HEK293 (cell line): Measurements from ENCODE around the gene CHMP1B.

Source experiments
- CTCF ChIA-PET: fragments of 350-600 bp; formaldehyde crosslinking; extraction: SDS; loops from one replicate; lab custom pipeline; 2021; ENCODE audit warnings: antibody characterized with exemption; lab: Yijun Ruan, JAX
- POLR2A ChIA-PET: fragments of 300-600 bp; formaldehyde crosslinking; extraction: SDS; loops from one replicate; lab custom pipeline; 2020; ENCODE audit warnings: antibody characterized with exemption, inconsistent platforms; lab: Yijun Ruan, JAX
- H3K27ac ChIP-seq: fragments of 200-500 bp; sonication (Bioruptor generic); 2 replicates; pipeline ENCODE4 v1.5.1; 2014; ENCODE audit warnings: low read depth, low read length, control low read depth, inconsistent platforms; ENCODE audit errors: extremely low read depth
- H3K36me3 ChIP-seq, 2 experiments: fragments of 200-500 bp in 1 of 2; sonication (Bioruptor generic) in 1 of 2; 1 replicate in 1 of 2; 2 replicates in 1 of 2; pipeline ENCODE4 v1.5.1; 2014 to 2017; ENCODE audit warnings: inconsistent platforms in 2 of 2, low read length in 2 of 2; ENCODE audit not compliant: control insufficient read depth in 2 of 2, insufficient read depth in 1 of 2
- H3K4me1 ChIP-seq: fragments of 200-500 bp; sonication (Bioruptor generic); 2 replicates; pipeline ENCODE4 v1.5.1; 2014; ENCODE audit warnings: mild to moderate bottlenecking, low read length, inconsistent platforms; ENCODE audit not compliant: control insufficient read depth, insufficient read depth
- H3K4me3 ChIP-seq: 2 replicates; pipeline ENCODE4 v1.5.1; 2011; ENCODE audit warnings: low read depth, mild to moderate bottlenecking, control low read depth, low read length, moderate library complexity
- H3K9me3 ChIP-seq: fragments of 200-500 bp; sonication (Bioruptor generic); 2 replicates; pipeline ENCODE4 v1.5.1; 2014; ENCODE audit warnings: low read depth, low read length, inconsistent platforms; ENCODE audit not compliant: control insufficient read depth, insufficient read depth
- GLIS1 ChIP-seq: fragments of 450-650 bp; formaldehyde crosslinking; IDR thresholded peaks from 2 replicates; pipeline ENCODE4 v1.5.1; 2016; ENCODE audit warnings: missing biosample characterization, missing genetic modification characterization
- MYNN ChIP-seq: fragments of 450-650 bp; formaldehyde crosslinking; IDR thresholded peaks from 2 replicates; pipeline ENCODE4 v1.5.1; 2016; ENCODE audit warnings: missing biosample characterization, missing genetic modification characterization, borderline replicate concordance
- ZBTB10 ChIP-seq: fragments of 450-650 bp; formaldehyde crosslinking; IDR thresholded peaks from 2 replicates; pipeline ENCODE4 v1.5.1; 2016; ENCODE audit warnings: missing biosample characterization, missing genetic modification characterization
- ZNF112 ChIP-seq: fragments of 450-650 bp; formaldehyde crosslinking; IDR thresholded peaks from 2 replicates; pipeline ENCODE4 v1.5.0; 2017; ENCODE audit warnings: missing biosample characterization, missing genetic modification characterization
- ZNF18 ChIP-seq: fragments of 450-650 bp; formaldehyde crosslinking; IDR thresholded peaks from 2 replicates; pipeline ENCODE4 v1.5.1; 2016; ENCODE audit warnings: missing biosample characterization, missing genetic modification characterization
- ZNF19 ChIP-seq: fragments of 450-650 bp; formaldehyde crosslinking; IDR thresholded peaks from 2 replicates; pipeline ENCODE4; 2016; ENCODE audit warnings: missing biosample characterization, missing genetic modification characterization, low read depth
- ZNF48 ChIP-seq: fragments of 450-650 bp; formaldehyde crosslinking; IDR thresholded peaks from 2 replicates; pipeline ENCODE4 v1.5.1; 2016; ENCODE audit warnings: missing biosample characterization, missing genetic modification characterization
- ZNF518A ChIP-seq: fragments of 450-650 bp; formaldehyde crosslinking; conservative IDR thresholded peaks from 2 replicates; pipeline ENCODE4 v1.5.1; 2016; ENCODE audit warnings: low read depth, missing biosample characterization, missing genetic modification characterization
- ZNF658 ChIP-seq: fragments of 450-650 bp; formaldehyde crosslinking; IDR thresholded peaks from 2 replicates; pipeline ENCODE4; 2016; ENCODE audit warnings: missing biosample characterization, missing genetic modification characterization
- ZNF701 ChIP-seq: fragments of 450-650 bp; formaldehyde crosslinking; IDR thresholded peaks from 2 replicates; pipeline ENCODE4 v1.5.1; 2016; ENCODE audit warnings: missing biosample characterization, missing genetic modification characterization
- ZNF707 ChIP-seq: fragments of 450-650 bp; formaldehyde crosslinking; IDR thresholded peaks from 2 replicates; pipeline ENCODE4 v1.5.1; 2016; ENCODE audit warnings: missing biosample characterization, missing genetic modification characterization
- ZNF785 ChIP-seq: fragments of 450-650 bp; formaldehyde crosslinking; IDR thresholded peaks from 2 replicates; pipeline ENCODE4 v1.5.1; 2016; ENCODE audit warnings: missing biosample characterization, missing genetic modification characterization
- ZNF830 ChIP-seq: fragments of 450-650 bp; IDR thresholded peaks from 2 replicates; pipeline ENCODE4 v1.5.0; 2018; ENCODE audit warnings: missing biosample characterization, missing genetic modification characterization, low read depth, mild to moderate bottlenecking, moderate library complexity
- ZNF843 ChIP-seq: fragments of 450-650 bp; formaldehyde crosslinking; IDR thresholded peaks from 2 replicates; pipeline ENCODE4 v1.5.1; 2016; ENCODE audit warnings: missing biosample characterization, missing genetic modification characterization
- ZSCAN23 ChIP-seq: fragments of 450-650 bp; formaldehyde crosslinking; IDR thresholded peaks from 2 replicates; pipeline ENCODE4 v1.5.1; 2016; ENCODE audit warnings: missing biosample characterization, missing genetic modification characterization

Gene CHMP1B

GRCh38 chr18:11866329-11866728 is 15.1 kb downstream of the CHMP1B start:
- POLR2A ChIA-PET: no interaction called here
- TF ChIP-seq GLIS1 (tag by site-specific recombination) (no peak), ZNF785 (tag by site-specific recombination) (no peak), ZNF830 (tag by site-specific recombination) (no peak)
- H3K4me3 ChIP-seq: no peak overlapping the region
- no peak overlapping the region for H3K27ac ChIP-seq
- no peaks in the 10 kb centered on the region for H3K4me1 ChIP-seq
- CTCF ChIA-PET: interaction anchor here (0.6 kb wide), 2 partner anchors 14 to 48 kb away, joined by 3 read pairs; no protein-coding TSS in a partner anchor
- H3K9me3 ChIP-seq: no peaks in the 10 kb centered on the region
- H3K36me3 ChIP-seq: peaks cover 0 to 11% of the 10 kb centered on the region in 2 experiments; a peak in 1 of 3 replicates

DNA sequence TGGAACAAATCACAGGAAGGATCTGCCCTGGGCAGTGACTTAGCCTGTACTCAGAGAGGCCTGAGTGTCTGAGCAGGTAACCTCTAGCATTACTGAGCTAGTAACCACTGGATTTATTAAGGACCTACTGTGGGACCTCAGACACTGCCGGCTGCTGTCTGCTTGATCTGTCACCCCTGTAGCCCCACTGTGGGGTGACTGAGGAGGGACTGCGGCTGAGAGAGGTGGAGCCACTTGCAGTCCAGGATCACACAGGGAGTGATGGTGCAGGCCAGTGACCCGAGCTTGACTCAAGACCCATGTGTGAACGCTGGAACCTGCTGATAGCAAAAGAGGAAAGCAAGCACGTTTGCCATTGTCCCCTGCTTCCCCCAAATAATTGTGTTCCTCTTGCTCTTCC is 15.6 kb downstream of the CHMP1B start:
- CTCF ChIA-PET: interaction anchor here (0.8 kb wide), 1 partner anchor 123 kb away, joined by 3 read pairs; no protein-coding TSS in a partner anchor
- no peak overlapping the region for H3K27ac ChIP-seq
- H3K4me1 ChIP-seq: no peaks in the 10 kb centered on the region
- H3K36me3 ChIP-seq: peaks cover 0 to 11% of the 10 kb centered on the region in 2 experiments; a peak in 1 of 3 replicates
- POLR2A ChIA-PET: no interaction called here
- H3K4me3 ChIP-seq: no peak overlapping the region
- no peaks in the 10 kb centered on the region for H3K9me3 ChIP-seq
- TF ChIP-seq ZNF707 (tag by site-specific recombination): no peak

DNA sequence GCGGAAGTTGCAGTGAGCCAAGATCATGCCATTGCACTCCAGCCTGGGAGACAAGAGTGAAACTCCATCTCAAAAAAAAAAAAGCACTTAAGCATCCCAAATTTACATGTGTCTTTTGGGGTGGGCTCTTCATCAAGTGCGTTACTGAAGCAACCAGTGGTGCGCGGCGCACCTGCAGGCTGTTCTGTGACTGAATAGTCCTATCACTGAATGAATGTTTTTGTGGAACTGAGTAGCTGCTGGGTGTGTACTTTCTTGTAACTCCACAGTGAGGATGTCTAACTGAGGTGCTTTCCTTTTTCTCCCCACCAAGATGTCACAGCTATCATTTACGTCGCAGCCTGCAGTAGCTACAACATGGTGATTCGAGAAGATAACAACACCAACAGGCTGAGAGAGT is 17.0 kb downstream of the CHMP1B start:
- Histone ChIP-seq H3K4me1 (no peaks in the 10 kb centered on the region), H3K9me3 (no peaks in the 10 kb centered on the region), H3K27ac (no peak overlapping the region), H3K4me3 (no peak overlapping the region), H3K36me3 (peaks cover 4 to 11% of the 10 kb centered on the region in 2 experiments; a peak in 2 of 3 replicates)
- POLR2A ChIA-PET: no interaction called here
- CTCF ChIA-PET: interaction anchor here (0.7 to 5.4 kb wide), 4 partner anchors 38 to 213 kb away, joined by 4 to 27 read pairs (median 5); no protein-coding TSS in a partner anchor
- TF ChIP-seq ZSCAN23 (tag by site-specific recombination): no peak
- TF ChIP-seq ZNF518A (tag by site-specific recombination): no peak
- TF ChIP-seq MYNN (tag by site-specific recombination): no peak
- no peak for TF ChIP-seq ZNF843
- TF ChIP-seq ZNF18 (tag by site-specific recombination): no peak
- no peak for TF ChIP-seq ZNF112
- TF ChIP-seq ZBTB10: no peak
- TF ChIP-seq ZNF701 (tag by site-specific recombination): no peak
- TF ChIP-seq ZNF658: no peak
- TF ChIP-seq ZNF19: no peak
- TF ChIP-seq ZNF48: no peak
- TF ChIP-seq, all 188 proteins: peak for 0
